Pancreas (tissue), 10 donors: ENCODE results near the gene CDC37. TPM values are rescaled to one million over a fixed set of nuclear protein-coding genes. Genes with fewer than 3 reads are reported as not detected.

ENCODE experiments used
- ATAC-seq, 4 donors: fragments of 200-7000 bp; cut with Tn5 transposase; one replicate each; pipeline versions ENCODE4 v1.8.0 to v1.9.1; 2020; ENCODE audit warnings: mild to moderate bottlenecking in 4 of 4, moderate library complexity in 4 of 4
- DNase-seq, 6 donors: peaks; one replicate each; pipeline ENCODE4 v3.0.0-alpha.2; 2020
- FAIRE-seq: peaks from 2 replicates; lab custom pipeline; 2012; peaks lifted over from hg19 to GRCh38; lab: Jason Lieb, UNC
- H3K27ac ChIP-seq, 4 donors: fragments of 200-600 bp; sonication (generic); 1 replicate in 3 of 4; 2 replicates in 1 of 4; pipeline versions ENCODE4 v1.5.0 to v1.8.0; 2020
- H3K27me3 ChIP-seq, 4 donors: fragments of 200-600 bp; one replicate each; pipeline ENCODE4 v1.8.0; 2021
- H3K36me3 ChIP-seq, 3 donors: fragments of 200-600 bp; sonication (generic) in 1 of 3; one replicate each; pipeline versions ENCODE4 v1.5.0 to v1.8.0; 2020 to 2021
- H3K4me1 ChIP-seq, 3 donors: fragments of 200-600 bp; one replicate each; pipeline ENCODE4 v1.8.0; 2021
- H3K4me3 ChIP-seq, 4 donors: fragments of 200-600 bp; sonication (generic) in 2 of 4; one replicate each; pipeline versions ENCODE4 v1.5.0 to v1.8.0; 2020 to 2021
- H3K9me3 ChIP-seq, 4 donors: fragments of 200-600 bp; one replicate each; pipeline ENCODE4 v1.8.0; 2021
- CTCF ChIP-seq, 4 donors: fragments of 200-600 bp; sonication (generic) in 3 of 4; IDR thresholded peaks; one replicate each; pipeline versions ENCODE4 v1.5.0 to v1.8.0; 2021; ENCODE audit warnings: antibody characterized with exemption in 4 of 4
- WGBS, 2 donors: extraction: QIAGEN DNeasy Blood & Tissue Kit; methylation state at CpG; one replicate each; pipeline ENCODE4 v1.1.7; 2013; 5-methylcytosine and 5-hydroxymethylcytosine counted together
- intact Hi-C, 3 donors: fragments of 100-400 bp; cut with DNase I; formaldehyde crosslinking; loops; one replicate each; pipeline versions ENCODE4 v1.11.1 to v1.14.2; 2022
- polyA plus RNA-seq, 2 donors: library from polyadenylated mRNA; stranded (reverse); fragments of 200-250 nt; gene quantifications; one replicate each; pipeline ENCODE4 v1.2.3, GENCODE V29; 2013
- total RNA-seq, 6 donors: library from RNA; stranded (reverse); fragmentation: NEBNext Ultra II Directional in 4 of 6; extraction: Animal tissue kit (Norgen Biotek cat#: 25700) in 4 of 6; gene quantifications; one replicate each; pipeline versions ENCODE4 v1.2.1 to v1.2.4, GENCODE V29; 2021 to 2023
- donor health status: healthy with polysubstance abuse.
- donor health status: DM: no; HTN: no; CAD: no; lungs with moderate emphysema.
- donor health status: DM: no; HTN: no; CAD: no.
- donor health status: control.
- donor health status: control.
- donor health status: Bipolar disorder and iron deficiency.
- donor health status: DM: yes; HTN: yes; CAD: no.
- donor health status: DM: no; HTN: no; CAD: no.
- donor health status: DM: no; HTN: no; CAD: no.
- donor health status: DM: yes; HTN: yes; CAD: no.

The CDC37 gene
- total and polyA plus RNA-seq, 8 donors, result 41.3 to 266 (median 55.2) TPM

- Histone ChIP-seq H3K4me1 (no peaks in the 10 kb centered on the region), H3K27ac (no peak overlapping the region), H3K36me3 (peaks cover 0 to 20% (median 2%) of the 10 kb centered on the region in 3 donors), H3K4me3 (no peak overlapping the region), H3K27me3 (no peaks in the 10 kb centered on the region), H3K9me3 (no peaks in the 10 kb centered on the region)
- FAIRE-seq (no peak), ATAC-seq (peak in 3 of 4 donors; percentile 27 to 28 (median 28)), DNase-seq (peak in 2 of 6 donors; percentile 49 to 78)
- intact Hi-C loops, result no loop called here
- TF ChIP-seq CTCF (IDR thresholded peaks at IDR 0.05), result no peak
- WGBS, 2 donors, result 84 to 89% methylated on average over 31 to 32 of the region's 32 CpGs
Measured at GRCh38 chr19:10353793-10354391, 49.5 kb downstream of the CDC37 start.

- H3K27me3 ChIP-seq, result no peaks in the 10 kb centered on the region
- DNase-seq, result peak in 2 of 6 donors; percentile 43 to 76
- TF ChIP-seq CTCF (IDR thresholded peaks at IDR 0.05), result no peak
- peaks cover 0 to 17% (median 2%) of the 10 kb centered on the region in 3 donors for H3K36me3 ChIP-seq
- H3K4me3 ChIP-seq, result no peak overlapping the region
- no peaks in the 10 kb centered on the region for H3K9me3 ChIP-seq
- no peak for FAIRE-seq
- peak; percentile 23 to 62 (median 45) for ATAC-seq
- no peak overlapping the region for H3K27ac ChIP-seq
- intact Hi-C loops, result no loop called here
- WGBS, 2 donors, result 85 to 86% methylated on average over 55 to 63 of the region's 63 CpGs
- no peaks in the 10 kb centered on the region for H3K4me1 ChIP-seq
Measured at GRCh38 chr19:10352764-10353671, 50.3 kb downstream of the CDC37 start.

GRCh38 chr19:10346509-10346908 is 56.8 kb downstream of the CDC37 start:
- Histone ChIP-seq H3K27me3 (no peaks in the 10 kb centered on the region), H3K27ac (peak overlapping the region in 2 of 4 donors; percentile 11 to 50), H3K4me1 (no peaks in the 10 kb centered on the region), H3K9me3 (no peaks in the 10 kb centered on the region), H3K36me3 (no peaks in the 10 kb centered on the region), H3K4me3 (no peak overlapping the region)
- DNase-seq, result no peak
- ATAC-seq, result peak in 3 of 4 donors; percentile 75 to 87 (median 76)
- no peak for TF ChIP-seq CTCF (IDR thresholded peaks at IDR 0.05)
- intact Hi-C loops, result no loop called here
- 52 to 61% methylated on average over 10 of the region's 10 CpGs for WGBS, 2 donors
- no peak for FAIRE-seq

GRCh38 chr19:10344780-10345179 is 58.6 kb downstream of the CDC37 start:
- TF ChIP-seq CTCF (IDR thresholded peaks at IDR 0.05), result no peak
- intact Hi-C loops, result no loop called here
- H3K27ac ChIP-seq, result no peak overlapping the region
- 85 to 91% methylated on average over 10 of the region's 10 CpGs for WGBS, 2 donors
- H3K4me1 ChIP-seq, result no peaks in the 10 kb centered on the region
- H3K27me3 ChIP-seq, result no peaks in the 10 kb centered on the region
- no peak overlapping the region for H3K4me3 ChIP-seq
- no peaks in the 10 kb centered on the region for H3K9me3 ChIP-seq
- DNase-seq (no peak), FAIRE-seq (no peak), ATAC-seq (no peak)
- H3K36me3 ChIP-seq, result no peaks in the 10 kb centered on the region
